Endothelial cell of umbilical vein (primary cell): ENCODE results near the gene C3. TPM values are rescaled to one million over a fixed set of nuclear protein-coding genes. Genes with fewer than 3 reads are reported as not detected.

Source experiments
- BruUV-seq: library from RNA; stranded (reverse); fragments of 400-500 nt; replicated peaks from 2 replicates; lab custom pipeline; 2021; lab: Mats Ljungman, UMichigan
- CTCF ChIA-PET: fragments of 300-600, 350-600 bp; sonication (Branson Sonifier 250); formaldehyde crosslinking; loops from one replicate; lab custom pipeline; 2021; ENCODE audit warnings: antibody characterized with exemption, inconsistent platforms; lab: Charles Lee
- POLR2A ChIA-PET: fragments of 300-600, 350-600 bp; sonication (Branson Sonifier 250); formaldehyde crosslinking; loops from one replicate; lab custom pipeline; 2021; ENCODE audit warnings: antibody characterized with exemption, inconsistent platforms; lab: Charles Lee
- DNase-seq: peaks from one replicate; pipeline ENCODE4 v3.0.0-alpha.2; 2011; ENCODE audit warnings: low read depth, low spot score
- FAIRE-seq: peaks from 2 replicates; lab custom pipeline; 2011; peaks lifted over from hg19 to GRCh38; lab: Jason Lieb, UNC
- H2AFZ ChIP-seq: 2 replicates; pipeline ENCODE4 v1.6.0; 2012; ENCODE audit warnings: low read depth, low read length, control low read depth, inconsistent platforms
- H3K27ac ChIP-seq: 2 replicates; pipeline ENCODE4 v1.5.1; 2011; ENCODE audit warnings: low read depth, mild to moderate bottlenecking, control low read depth, low read length, moderate library complexity; ENCODE audit not compliant: insufficient read depth
- H3K27me3 ChIP-seq, 2 experiments: 2 replicates each; pipeline versions ENCODE4 v1.6.0 to v1.6.1; 2011; ENCODE audit warnings: low read length in 2 of 2, mixed read lengths in 1 of 2; ENCODE audit not compliant: control insufficient read depth in 2 of 2, insufficient read depth in 2 of 2
- H3K36me3 ChIP-seq, 2 experiments: 2 replicates in 1 of 2; 3 replicates in 1 of 2; pipeline ENCODE4 v1.5.1; 2011; ENCODE audit warnings: low read length in 2 of 2, mild to moderate bottlenecking in 1 of 2, moderate library complexity in 1 of 2; ENCODE audit not compliant: control insufficient read depth in 2 of 2, insufficient read depth in 2 of 2; ENCODE audit errors: extremely low read depth in 1 of 2
- H3K4me1 ChIP-seq: 3 replicates; pipeline ENCODE4 v1.5.1; 2011; ENCODE audit warnings: mild to moderate bottlenecking, low read length; ENCODE audit not compliant: control insufficient read depth, insufficient read depth; ENCODE audit errors: extremely low read depth
- H3K4me2 ChIP-seq: 2 replicates; pipeline ENCODE4 v1.6.1; 2011; ENCODE audit warnings: low read length, control low read depth, mixed read lengths; ENCODE audit not compliant: insufficient read depth
- H3K4me3 ChIP-seq, 3 experiments: fragments of 200-600 bp in 1 of 3; sonication (generic), shearing (Covaris generic) in 1 of 3; replicated peaks in 1 of 3; 2 replicates each; pipeline ENCODE4 v1.5.1; 2011 to 2016; ENCODE audit warnings: control low read depth in 3 of 3, low read length in 3 of 3, mild to moderate bottlenecking in 2 of 3, inconsistent platforms in 1 of 3, low read depth in 1 of 3, moderate library complexity in 1 of 3; ENCODE audit not compliant: insufficient read depth in 1 of 3
- H3K79me2 ChIP-seq: 2 replicates; pipeline ENCODE4 v1.6.0; 2012; ENCODE audit warnings: low read length, inconsistent platforms; ENCODE audit not compliant: control insufficient read depth, insufficient read depth
- H3K9ac ChIP-seq: replicated peaks from 2 replicates; pipeline ENCODE3; 2011; ENCODE audit warnings: low read length, control low read depth; ENCODE audit not compliant: insufficient read depth; ENCODE audit errors: extremely low read depth
- H3K9me1 ChIP-seq: replicated peaks from 3 replicates; pipeline ENCODE4 v1.6.0; 2011; ENCODE audit warnings: mild to moderate bottlenecking, low read length; ENCODE audit not compliant: control insufficient read depth, insufficient read depth; ENCODE audit errors: extremely low read depth
- H3K9me3 ChIP-seq: replicated peaks from 2 replicates; pipeline ENCODE4 v1.5.1; 2012; ENCODE audit warnings: low read length, inconsistent platforms; ENCODE audit not compliant: control insufficient read depth, insufficient read depth
- H4K20me1 ChIP-seq: replicated peaks from 2 replicates; pipeline ENCODE3; 2011; ENCODE audit warnings: mild to moderate bottlenecking, low read length; ENCODE audit not compliant: control insufficient read depth, insufficient read depth; ENCODE audit errors: extremely low read depth
- CTCF ChIP-seq, 2 donors: IDR thresholded peaks; 1 replicate in 1 of 2; 2 replicates in 1 of 2; pipeline ENCODE4 v1.5.1; 2011; ENCODE audit warnings: low read length in 2 of 2, mild to moderate bottlenecking in 2 of 2, moderate library complexity in 2 of 2, control low read depth in 1 of 2, inconsistent platforms in 1 of 2, low read depth in 1 of 2; ENCODE audit not compliant: insufficient read depth in 1 of 2; ENCODE audit errors: extremely low read depth in 1 of 2
- EZH2 ChIP-seq: IDR thresholded peaks from 2 replicates; pipeline ENCODE4 v1.6.1; 2012; ENCODE audit warnings: borderline replicate concordance, low read depth, mild to moderate bottlenecking, moderate library complexity, low read length, inconsistent platforms; ENCODE audit not compliant: severe bottlenecking
- FOS ChIP-seq: IDR thresholded peaks from 2 replicates; pipeline ENCODE4 v1.6.1; 2011; ENCODE audit warnings: mild to moderate bottlenecking, low read length, moderate library complexity, borderline replicate concordance; ENCODE audit not compliant: insufficient read depth
- GATA2 ChIP-seq: IDR thresholded peaks from 2 replicates; pipeline ENCODE4 v1.7.0; 2011; ENCODE audit warnings: low read depth, mild to moderate bottlenecking, moderate library complexity, mixed read lengths, low read length; ENCODE audit not compliant: insufficient read length, insufficient read depth
- JUN ChIP-seq: IDR thresholded peaks from 2 replicates; pipeline ENCODE4 v1.6.1; 2011; ENCODE audit warnings: borderline replicate concordance, low read depth; ENCODE audit not compliant: insufficient read length, insufficient read depth
- MAX ChIP-seq: IDR thresholded peaks from 2 replicates; pipeline ENCODE4 v1.6.1; 2011; ENCODE audit not compliant: insufficient read depth, insufficient read length
- MYC ChIP-seq: IDR thresholded peaks from one replicate; pipeline ENCODE4 v1.6.1; 2011; ENCODE audit warnings: mild to moderate bottlenecking, low read depth, low read length
- POLR2A ChIP-seq: IDR thresholded peaks from 2 replicates; pipeline ENCODE4 v1.6.1; 2012; ENCODE audit warnings: low read depth, mild to moderate bottlenecking, control low read depth, low read length
- POLR2AphosphoS5 ChIP-seq: IDR thresholded peaks from 2 replicates; pipeline ENCODE4 v1.6.1; 2012; ENCODE audit warnings: low read depth, mild to moderate bottlenecking, control low read depth, low read length, moderate library complexity; ENCODE audit not compliant: insufficient read depth
- dilution Hi-C: fragments of 300-500 bp; cut with MboI; formaldehyde crosslinking; loops from one replicate; pipeline ENCODE4 v1.15.0; 2019; ENCODE audit warnings: low sequenced_read_pairs; ENCODE audit not compliant: extremely low pct_ligation_motif_present
- intact Hi-C: fragments of 100-400 bp; cut with micrococcal nuclease; formaldehyde crosslinking; loops from one replicate; pipeline ENCODE4 v1.10.0; 2022
- polyA plus RNA-seq, 4 experiments: library from polyadenylated mRNA; depleted of rRNA in 3 of 4; stranded (reverse) in 3 of 4; unstranded in 1 of 4; fragments of >200 nt; gene quantifications; 2 replicates each; pipeline versions ENCODE4 v1.2.1 to v1.2.3, GENCODE V29; 2011 to 2012; ENCODE audit warnings: missing spikeins in 1 of 4
- total RNA-seq: library from RNA; stranded (reverse); gene quantifications from 2 replicates; pipeline ENCODE4 v1.2.3, GENCODE V29; 2021

The C3 gene
- total and polyA plus RNA-seq, 2 donors (not counting 3 experiments of a cell fraction or from before 2014, with no cell fraction given) = 0.23 TPM; not detected in 1

- no peak overlapping the region for H3K4me2 ChIP-seq
- no peaks in the 10 kb centered on the region for H3K36me3 ChIP-seq
- TF ChIP-seq CTCF (IDR thresholded peaks at IDR 0.05; ENCODE audit: extremely low read depth in 1 of 2, insufficient read depth in 1 of 2, low read depth in 1 of 2, low read length in 2 of 2) (no peak), FOS (no peak), POLR2A (no peak), MYC (no peak), EZH2 (no peak), JUN (no peak), MAX (no peak), GATA2 (no peak), POLR2AphosphoS5 (no peak)
- peaks cover 2 to 5% of the 10 kb centered on the region in 2 experiments for H3K27me3 ChIP-seq
- no peak overlapping the region for H3K4me3 ChIP-seq
- no peaks in the 10 kb centered on the region for H3K4me1 ChIP-seq
- H3K79me2 ChIP-seq = no peaks in the 10 kb centered on the region
- CTCF ChIA-PET = no interaction called here
- no peaks in the 10 kb centered on the region for H4K20me1 ChIP-seq
- POLR2A ChIA-PET = no interaction called here
- FAIRE-seq (no peak), DNase-seq (no peak)
- no peak overlapping the region for H3K9ac ChIP-seq
- H3K9me3 ChIP-seq = no peaks in the 10 kb centered on the region
- no TSS peak for BruUV-seq
- dilution Hi-C loops = no loop called here
- no peak overlapping the region for H3K27ac ChIP-seq
- H3K9me1 ChIP-seq = no peaks in the 10 kb centered on the region
- no peak overlapping the region for H2AFZ ChIP-seq
- intact Hi-C loops = no loop called here
These were observed 7.5 kb downstream of the C3 start for GRCh38 chr19:6712692-6713670.
